CD1c-positive myeloid dendritic cell (primary cell): ENCODE results near the gene UNC13C.
A peak's percentile ranks its signal among the peaks of the same experiment; 100 is the strongest.

ENCODE experiments used
- DNase-seq: peaks from one replicate; pipeline ENCODE4 v3.0.0-alpha.2; 2016; ENCODE audit errors: extremely low spot score

UNC13C gene

DNA sequence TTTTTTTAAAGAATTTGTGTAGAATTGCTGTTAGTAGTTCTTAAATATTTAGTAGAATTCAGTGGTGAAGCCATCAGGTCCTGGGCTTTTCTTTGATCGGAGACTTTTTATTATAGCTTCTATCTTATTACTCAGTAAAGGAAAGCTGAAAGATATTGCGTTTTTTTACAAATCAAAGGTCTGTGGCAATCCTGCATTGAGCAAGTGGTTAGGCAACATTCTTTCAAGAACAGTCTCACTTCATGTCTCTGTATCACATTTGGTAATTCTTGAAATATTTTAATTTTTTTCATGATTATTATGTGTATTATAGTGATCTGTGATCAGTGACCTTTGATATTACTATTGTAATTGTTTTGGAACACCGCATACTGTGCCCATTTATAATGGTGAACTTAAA lies 140.8 kb downstream of the UNC13C start:
- DNase-seq, result no peak

- no peak for DNase-seq
These were observed 142.8 kb downstream of the UNC13C start for GRCh38 chr15:54120949-54121463.

GRCh38 chr15:54127574-54127973 lies 149.3 kb downstream of the UNC13C start:
- no peak for DNase-seq

DNA sequence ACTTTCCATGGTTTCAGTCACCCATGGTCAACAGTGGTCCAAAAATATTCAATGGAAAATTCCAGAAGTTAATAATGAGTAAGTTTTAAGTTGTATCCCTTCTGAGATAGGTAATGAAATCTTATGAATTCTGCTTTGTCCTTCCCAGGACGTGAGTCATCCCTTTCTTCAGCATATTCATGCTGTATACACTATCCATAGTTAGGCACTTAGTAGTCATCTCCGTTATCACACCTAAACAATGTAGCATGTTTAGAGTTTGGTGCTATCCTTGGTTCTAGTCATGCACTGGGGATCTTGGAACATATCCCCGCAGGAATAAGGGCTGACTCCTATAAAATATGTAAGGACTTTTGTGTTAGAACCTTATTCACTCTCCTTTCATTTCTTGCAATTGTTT lies 153.2 kb downstream of the UNC13C start:
- no peak for DNase-seq

- DNase-seq, result no peak
These were observed 170.9 kb downstream of the UNC13C start for GRCh38 chr15:54149115-54149531.

DNA sequence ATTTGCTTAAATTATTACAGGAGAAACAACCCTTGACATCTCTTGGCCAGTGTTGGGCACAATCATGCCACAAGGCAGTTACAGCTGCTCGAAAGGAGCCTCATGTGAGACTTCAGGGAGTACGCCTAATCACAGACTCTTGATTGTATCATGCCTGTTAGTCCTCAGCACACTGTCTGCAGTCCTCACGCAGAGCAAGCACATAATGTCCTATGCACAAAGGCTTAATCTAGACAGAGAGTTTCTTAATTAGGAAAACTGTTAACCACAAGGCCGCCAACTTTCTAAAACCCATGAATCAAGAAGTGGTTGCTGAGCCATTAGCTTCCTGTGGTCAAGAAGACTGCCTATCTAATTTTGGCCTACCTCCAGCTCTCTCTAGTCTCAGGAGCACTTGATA lies 172.0 kb downstream of the UNC13C start:
- peak; percentile 2 for DNase-seq

GRCh38 chr15:54159012-54159411 lies 180.8 kb downstream of the UNC13C start:
- DNase-seq, result no peak

DNA sequence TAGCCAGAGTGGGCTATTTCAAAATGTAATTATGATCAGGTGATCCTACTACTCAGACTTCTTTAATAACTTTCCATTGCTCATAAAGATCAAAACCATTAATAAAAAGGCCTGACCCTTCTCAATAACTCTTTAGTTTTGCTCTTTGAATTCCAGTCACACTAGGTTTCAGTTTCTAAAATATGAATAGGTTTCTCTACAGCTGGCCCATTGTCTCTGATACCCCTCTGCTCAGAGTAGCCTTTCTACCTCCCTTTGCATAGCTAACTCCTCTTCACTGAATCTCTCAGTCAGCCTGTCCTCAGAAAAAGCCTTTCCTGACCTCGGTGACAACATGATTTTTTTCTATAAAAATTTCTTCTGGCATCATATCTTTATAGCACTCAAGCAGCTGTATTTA lies 209.1 kb downstream of the UNC13C start:
- no peak for DNase-seq

GRCh38 chr15:54197995-54198394 lies 219.8 kb downstream of the UNC13C start:
- no peak for DNase-seq

DNA sequence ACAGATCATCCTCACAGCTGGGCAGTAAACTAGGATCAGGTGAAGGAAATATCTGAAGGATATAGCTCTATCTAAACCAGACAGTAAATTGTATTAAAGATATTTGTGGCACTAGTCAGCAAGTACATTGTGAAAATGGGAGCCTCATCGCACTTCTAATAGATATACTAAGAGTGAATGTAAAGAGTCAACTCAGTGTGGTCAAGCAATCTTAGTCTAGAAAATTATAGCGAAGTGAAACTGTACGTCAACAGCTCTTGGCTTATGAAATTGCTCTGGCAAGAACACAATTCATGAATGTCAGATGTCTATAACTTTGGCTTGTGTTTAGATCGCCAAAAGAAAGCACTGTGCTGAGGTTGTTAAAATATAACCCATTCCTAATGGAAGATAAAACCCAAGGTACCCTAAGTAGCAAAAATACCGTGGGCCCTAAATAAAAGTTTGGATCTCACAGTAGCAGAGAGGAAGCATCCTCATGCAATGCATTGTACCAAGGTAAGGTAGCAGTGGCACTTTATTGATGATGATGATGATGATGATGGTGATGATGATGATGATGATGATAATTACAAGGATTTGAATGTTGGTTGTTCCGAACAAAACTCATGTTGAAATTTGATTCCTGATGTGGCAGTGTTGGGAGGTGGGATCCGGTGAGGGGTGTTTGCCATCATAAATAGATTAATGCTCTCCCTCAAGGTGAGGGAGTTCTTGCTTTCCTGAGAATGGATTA lies 228.5 kb downstream of the UNC13C start:
- no peak for DNase-seq

GRCh38 chr15:54208786-54209185 lies 230.5 kb downstream of the UNC13C start:
- DNase-seq, result no peak

GRCh38 chr15:54212635-54213034 lies 234.4 kb downstream of the UNC13C start:
- no peak for DNase-seq

- no peak for DNase-seq
These were observed 248.2 kb downstream of the UNC13C start for GRCh38 chr15:54226455-54226854.

GRCh38 chr15:54227569-54227968 lies 249.3 kb downstream of the UNC13C start:
- DNase-seq, result no peak

- DNase-seq, result no peak
These were observed 272.1 kb downstream of the UNC13C start for GRCh38 chr15:54250326-54250725.

DNA sequence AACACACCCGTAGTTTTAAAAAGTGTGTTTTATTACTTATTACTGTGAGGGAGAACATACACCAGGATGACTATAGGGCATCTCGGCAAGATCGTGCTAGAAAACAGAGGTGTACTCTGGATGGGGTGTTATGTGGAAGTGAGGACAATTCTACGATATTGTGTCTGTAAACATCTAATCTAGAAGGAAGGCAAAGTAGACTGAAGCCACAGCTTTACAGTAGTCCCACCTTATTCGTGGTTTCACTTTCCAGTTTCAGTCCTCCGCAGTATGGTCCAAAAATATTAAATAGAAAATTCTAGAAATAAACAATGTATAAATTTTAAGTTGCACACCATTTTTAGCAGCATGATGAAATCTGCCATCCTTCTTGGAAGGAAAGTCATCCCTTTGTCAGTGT lies 277.9 kb downstream of the UNC13C start:
- DNase-seq, result no peak

DNA sequence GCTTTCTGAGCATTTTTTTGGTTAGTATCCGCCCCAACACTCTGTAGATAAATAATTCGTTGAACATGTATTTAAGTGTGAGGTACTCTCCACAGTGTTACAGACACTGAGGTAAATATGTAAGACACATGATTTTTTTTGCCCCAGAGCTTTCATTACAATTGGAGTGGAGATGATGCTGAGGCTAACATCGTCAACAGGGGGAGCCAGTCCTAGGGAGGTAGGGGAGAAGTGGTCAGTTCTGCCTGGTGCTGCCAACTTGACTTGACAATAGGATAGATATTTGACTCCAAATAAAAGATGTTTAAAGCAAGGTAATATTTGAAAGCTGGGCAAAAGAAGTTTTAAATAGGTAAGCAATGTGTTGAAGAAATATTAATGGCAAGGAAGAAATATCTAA lies 295.7 kb downstream of the UNC13C start:
- no peak for DNase-seq

DNA sequence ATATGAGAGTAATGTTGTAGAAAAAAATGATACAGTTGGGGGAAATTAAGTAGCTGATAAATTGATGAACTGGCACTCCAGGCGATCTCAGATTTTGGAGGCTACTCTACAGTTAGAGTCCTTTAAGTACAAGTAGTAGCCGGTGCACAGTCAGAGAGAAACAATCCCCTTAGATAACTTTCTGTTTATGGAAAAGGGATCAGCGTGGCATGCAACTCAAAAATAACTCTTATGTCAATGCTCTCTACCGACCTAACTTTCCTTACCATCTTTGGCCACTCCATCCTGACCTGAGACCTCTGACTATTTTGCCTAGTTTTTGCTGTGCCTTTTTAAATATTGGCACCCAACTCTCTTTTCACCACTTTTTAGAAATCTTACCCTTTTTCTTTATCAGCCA lies 299.6 kb downstream of the UNC13C start:
- no peak for DNase-seq

DNA sequence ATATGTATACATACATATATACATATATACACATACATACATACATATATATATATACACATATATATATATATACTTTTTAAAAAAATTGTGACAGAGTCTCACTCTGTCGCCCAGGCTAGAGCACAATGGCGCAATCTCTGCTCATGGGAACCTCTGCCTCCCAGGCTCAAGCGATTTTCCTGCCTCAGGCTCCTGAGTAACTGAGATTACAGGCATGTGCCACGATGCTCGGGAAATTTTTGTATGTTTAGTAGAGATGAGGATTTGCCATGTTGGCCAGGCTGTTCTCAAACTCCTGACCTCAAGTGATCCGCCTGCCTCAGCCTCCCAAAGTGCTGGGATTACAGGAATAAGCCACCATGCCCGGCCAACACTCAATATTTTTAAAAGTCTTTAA lies 302.5 kb downstream of the UNC13C start:
- DNase-seq, result no peak

GRCh38 chr15:54282228-54282836 lies 304.1 kb downstream of the UNC13C start:
- no peak for DNase-seq

DNA sequence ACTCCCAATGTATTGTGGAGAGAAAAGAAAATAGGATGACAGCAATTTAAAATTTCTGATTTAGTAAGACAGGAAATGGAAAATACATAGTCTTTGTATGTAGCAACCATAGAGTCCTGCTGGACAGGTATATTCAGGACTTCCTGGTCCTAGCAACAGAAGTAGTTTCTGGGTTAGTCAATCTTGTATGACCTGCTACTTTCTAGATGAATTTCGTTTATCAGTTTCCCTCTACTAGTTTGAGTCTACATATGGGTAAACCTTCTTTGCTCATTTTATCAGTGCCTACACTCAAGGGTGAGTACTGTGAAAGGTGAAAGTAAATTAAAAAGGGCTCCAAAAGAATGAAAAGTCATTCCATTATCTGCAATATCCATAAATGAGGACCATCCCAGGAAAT lies 309.8 kb downstream of the UNC13C start:
- no peak for DNase-seq

DNA sequence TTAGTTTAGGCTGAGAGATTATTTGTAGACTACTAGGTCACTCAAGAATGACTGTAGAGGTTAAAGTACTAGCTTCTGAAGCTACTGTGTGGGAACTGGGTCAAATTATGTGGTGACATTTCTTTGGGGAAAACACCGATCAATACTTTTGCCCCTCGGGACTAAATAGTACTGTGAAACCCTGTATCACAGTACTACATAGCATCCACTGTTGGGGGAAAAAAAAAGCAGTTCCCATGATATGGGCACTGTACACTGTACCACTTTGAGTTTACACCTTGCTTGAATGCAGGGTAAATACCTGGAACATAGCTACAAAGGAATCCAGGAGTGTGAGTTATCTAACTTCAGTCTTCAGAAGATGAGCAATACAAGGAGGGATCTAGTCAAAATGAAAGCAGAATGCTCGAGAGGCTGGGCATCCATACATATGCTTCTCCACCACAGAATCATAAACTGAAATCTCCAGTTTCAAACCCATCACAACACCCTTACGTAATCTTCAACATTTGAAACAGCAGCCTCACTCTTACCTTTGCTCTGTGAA lies 311.4 kb downstream of the UNC13C start:
- no peak for DNase-seq

DNA sequence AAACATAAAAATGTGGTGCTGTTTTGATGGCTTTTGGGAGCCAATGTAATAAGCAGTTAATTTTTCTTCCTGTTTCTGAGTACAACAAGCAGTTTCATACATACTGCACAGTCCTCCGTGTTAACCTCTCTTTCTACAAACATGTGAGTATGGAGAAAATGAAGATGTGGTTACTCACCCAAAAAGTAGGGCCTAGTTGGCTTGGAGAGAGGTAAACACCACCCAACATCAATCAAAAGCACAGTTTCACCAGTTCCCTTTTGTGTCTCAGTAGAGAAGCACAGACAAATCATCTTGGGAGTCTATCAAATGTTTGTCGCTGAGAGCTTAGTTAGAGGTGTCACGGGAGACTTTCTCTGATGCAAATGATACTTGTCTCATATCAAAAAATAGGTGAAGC lies 320.2 kb downstream of the UNC13C start:
- DNase-seq, result no peak
